GM23338 (cell line): Measurements from ENCODE around the gene SEMA6B. TPM values are rescaled to one million over a fixed set of nuclear protein-coding genes. Genes with fewer than 3 reads are reported as not detected.

Experiments
- ATAC-seq: fragments of 200-7000 bp; cut with Tn5 transposase; 3 replicates; pipeline ENCODE4 v1.9.1; 2020
- DNase-seq: peaks from one replicate; pipeline ENCODE4 v3.0.0-alpha.2; 2015; ENCODE audit warnings: low spot score
- H2AFZ ChIP-seq: fragments of 200-600 bp; sonication (generic); 2 replicates; pipeline ENCODE4 v1.8.0; 2016; ENCODE audit warnings: antibody characterized with exemption, mild to moderate bottlenecking, moderate library complexity
- H3F3A ChIP-seq: fragments of 200-600 bp; sonication (generic); replicated peaks from 2 replicates; pipeline ENCODE4 v1.8.0; 2017; ENCODE audit warnings: antibody characterized with exemption, mixed run types, low read depth
- H3K27ac ChIP-seq: fragments of 200-600 bp; sonication (generic); 2 replicates; pipeline ENCODE4 v1.6.1; 2016; ENCODE audit warnings: low read depth
- H3K27me3 ChIP-seq: fragments of 200-600 bp; sonication (generic); 2 replicates; pipeline ENCODE4 v1.8.0; 2016; ENCODE audit warnings: mild to moderate bottlenecking, mixed run types, moderate library complexity; ENCODE audit not compliant: insufficient read depth
- H3K36me3 ChIP-seq: fragments of 200-600 bp; sonication (generic); 2 replicates; pipeline ENCODE4 v1.8.0; 2016; ENCODE audit warnings: mild to moderate bottlenecking; ENCODE audit not compliant: insufficient read depth
- H3K4me1 ChIP-seq: fragments of 200-600 bp; sonication (generic); 2 replicates; pipeline ENCODE4 v1.8.0; 2016; ENCODE audit warnings: mild to moderate bottlenecking, moderate library complexity; ENCODE audit not compliant: insufficient read depth
- H3K4me2 ChIP-seq: fragments of 200-600 bp; sonication (generic); 2 replicates; pipeline ENCODE4 v1.7.1; 2017; ENCODE audit warnings: mixed run types
- H3K4me3 ChIP-seq: fragments of 200-600 bp; sonication (generic); 2 replicates; pipeline ENCODE4 v1.6.1; 2016; ENCODE audit warnings: mixed run types
- H3K79me2 ChIP-seq: fragments of 200-600 bp; sonication (generic); replicated peaks from 2 replicates; pipeline ENCODE4 v1.8.0; 2017; ENCODE audit warnings: mild to moderate bottlenecking; ENCODE audit not compliant: insufficient read depth
- H3K9me2 ChIP-seq: fragments of 200-600 bp; sonication (generic); 2 replicates; pipeline ENCODE4 v1.8.0; 2017; ENCODE audit not compliant: insufficient read depth
- H4K20me1 ChIP-seq: fragments of 200-600 bp; sonication (generic); replicated peaks from 2 replicates; pipeline ENCODE4 v1.8.0; 2017; ENCODE audit warnings: mild to moderate bottlenecking; ENCODE audit not compliant: insufficient read depth
- H3K27ac Mint-ChIP-seq: 2 replicates; pipeline ENCODE4 v1.8.0; 2020; ENCODE audit warnings: inconsistent platforms, mild to moderate bottlenecking, moderate library complexity, mixed read lengths
- H3K27me3 Mint-ChIP-seq: 3 replicates; pipeline ENCODE4 v1.8.0; 2022; ENCODE audit warnings: low read depth, mild to moderate bottlenecking, moderate library complexity, mixed read lengths, inconsistent platforms; ENCODE audit not compliant: insufficient read depth, poor library complexity
- H3K36me3 Mint-ChIP-seq: 3 replicates; pipeline ENCODE4 v1.8.0; 2021; ENCODE audit warnings: low read depth, mild to moderate bottlenecking, inconsistent platforms, moderate library complexity, mixed read lengths
- H3K4me1 Mint-ChIP-seq: 3 replicates; pipeline ENCODE4 v1.8.0; 2020; ENCODE audit warnings: mild to moderate bottlenecking, inconsistent platforms, mixed read lengths
- H3K4me3 Mint-ChIP-seq: 3 replicates; pipeline ENCODE4 v1.8.0; 2021; ENCODE audit warnings: moderate library complexity, mild to moderate bottlenecking, inconsistent platforms, mixed read lengths
- H3K9me3 Mint-ChIP-seq: 3 replicates; pipeline ENCODE4 v1.8.0; 2020; ENCODE audit warnings: moderate library complexity, mild to moderate bottlenecking, inconsistent platforms, mixed read lengths
- CREB1 ChIP-seq: fragments of 250-450 bp; sonication (Bioruptor Pico); IDR thresholded peaks from 2 replicates; pipeline ENCODE4 v1.5.0; 2020; ENCODE audit warnings: low read depth, mild to moderate bottlenecking, moderate library complexity
- EZH2 ChIP-seq: fragments of 200-600 bp; sonication (generic); IDR thresholded peaks from one replicate; pipeline ENCODE4 v1.8.0; 2017; ENCODE audit warnings: antibody characterized with exemption, mild to moderate bottlenecking, low read depth; ENCODE audit not compliant: unreplicated experiment
- EZH2phosphoT487 ChIP-seq: fragments of 200-600 bp; sonication (generic); IDR thresholded peaks from one replicate; pipeline ENCODE4 v1.8.1; 2018; ENCODE audit warnings: antibody characterized with exemption; ENCODE audit not compliant: unreplicated experiment
- NANOG ChIP-seq: IDR thresholded peaks from 2 replicates; pipeline ENCODE4 v1.6.1; 2016; ENCODE audit warnings: antibody characterized with exemption, borderline replicate concordance
- POLR2AphosphoS5 ChIP-seq: IDR thresholded peaks from 2 replicates; pipeline ENCODE4 v1.6.1; 2016; ENCODE audit warnings: antibody characterized with exemption, low read depth
- STAT1 ChIP-seq: IDR thresholded peaks from one replicate; pipeline ENCODE4 v1.6.1; 2016; ENCODE audit warnings: antibody characterized with exemption; ENCODE audit not compliant: unreplicated experiment
- polyA plus RNA-seq: library from polyadenylated mRNA; unstranded; fragments of >200 nt; fragmentation: Nextera tagmentation; extraction: Ambion mirVana; gene quantifications from 2 replicates; pipeline ENCODE4 v1.2.1, GENCODE V29; 2016
- total RNA-seq: library from RNA; depleted of rRNA; stranded (reverse); fragments of >200 nt; shearing (Covaris generic); gene quantifications from 2 replicates; pipeline ENCODE4 v1.2.3, GENCODE V29; 2014
- TF ChIP-seq, protein P1 (sequence below), 2 experiments: fragments of 200-600 bp in 1 of 2; sonication (generic) in 1 of 2; conservative IDR thresholded peaks; 2 replicates each; pipeline versions ENCODE4 v1.5.1 to v1.6.1; 2016 to 2017; ENCODE audit warnings: antibody characterized with exemption in 2 of 2, low read depth in 2 of 2, mild to moderate bottlenecking in 2 of 2, moderate library complexity in 1 of 2
- TF ChIP-seq, protein P2 (sequence below): IDR thresholded peaks from one replicate; pipeline ENCODE4 v1.6.1; 2018; ENCODE audit warnings: antibody characterized with exemption; ENCODE audit not compliant: unreplicated experiment
- TF ChIP-seq, protein P3 (sequence below): fragments of 250-450 bp; sonication (Bioruptor Pico); IDR thresholded peaks from 2 replicates; pipeline ENCODE4 v1.5.0; 2020; ENCODE audit warnings: mild to moderate bottlenecking, moderate library complexity

SEMA6B gene
- total and polyA plus RNA-seq, 2 experiments from 2014 or later, result 5.3 to 42.7 TPM

DNA sequence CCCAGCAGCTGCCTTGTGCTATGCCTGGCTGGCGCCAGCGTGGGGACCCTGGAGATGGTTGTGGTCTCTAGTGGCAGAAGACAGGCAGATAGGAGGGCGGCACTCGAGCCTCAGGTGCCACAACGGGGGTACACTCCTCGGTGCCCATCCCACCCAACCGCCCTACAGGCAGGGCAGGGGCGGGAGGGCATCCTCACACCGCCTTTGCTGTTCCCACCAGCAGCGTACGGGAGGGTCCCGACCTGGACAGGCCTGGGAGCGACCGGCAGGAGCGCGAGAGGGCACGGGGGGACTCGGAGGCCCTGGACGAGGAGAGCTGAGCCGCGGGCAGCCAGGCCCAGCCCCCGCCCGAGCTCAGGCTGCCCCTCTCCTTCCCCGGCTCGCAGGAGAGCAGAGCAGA lies 57.8 kb downstream of the SEMA6B start (continued):
- TF ChIP-seq EZH2phosphoT487 (no peak), EZH2 (no peak), NANOG (no peak), CREB1 (CRISPR knock-in tag) (no peak)
- TF ChIP-seq, protein P1, sequence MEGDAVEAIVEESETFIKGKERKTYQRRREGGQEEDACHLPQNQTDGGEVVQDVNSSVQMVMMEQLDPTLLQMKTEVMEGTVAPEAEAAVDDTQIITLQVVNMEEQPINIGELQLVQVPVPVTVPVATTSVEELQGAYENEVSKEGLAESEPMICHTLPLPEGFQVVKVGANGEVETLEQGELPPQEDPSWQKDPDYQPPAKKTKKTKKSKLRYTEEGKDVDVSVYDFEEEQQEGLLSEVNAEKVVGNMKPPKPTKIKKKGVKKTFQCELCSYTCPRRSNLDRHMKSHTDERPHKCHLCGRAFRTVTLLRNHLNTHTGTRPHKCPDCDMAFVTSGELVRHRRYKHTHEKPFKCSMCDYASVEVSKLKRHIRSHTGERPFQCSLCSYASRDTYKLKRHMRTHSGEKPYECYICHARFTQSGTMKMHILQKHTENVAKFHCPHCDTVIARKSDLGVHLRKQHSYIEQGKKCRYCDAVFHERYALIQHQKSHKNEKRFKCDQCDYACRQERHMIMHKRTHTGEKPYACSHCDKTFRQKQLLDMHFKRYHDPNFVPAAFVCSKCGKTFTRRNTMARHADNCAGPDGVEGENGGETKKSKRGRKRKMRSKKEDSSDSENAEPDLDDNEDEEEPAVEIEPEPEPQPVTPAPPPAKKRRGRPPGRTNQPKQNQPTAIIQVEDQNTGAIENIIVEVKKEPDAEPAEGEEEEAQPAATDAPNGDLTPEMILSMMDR (conservative IDR thresholded peaks at IDR 0.05; ENCODE audit: low read depth in 2 of 2), result no peak
- TF ChIP-seq, protein P2, sequence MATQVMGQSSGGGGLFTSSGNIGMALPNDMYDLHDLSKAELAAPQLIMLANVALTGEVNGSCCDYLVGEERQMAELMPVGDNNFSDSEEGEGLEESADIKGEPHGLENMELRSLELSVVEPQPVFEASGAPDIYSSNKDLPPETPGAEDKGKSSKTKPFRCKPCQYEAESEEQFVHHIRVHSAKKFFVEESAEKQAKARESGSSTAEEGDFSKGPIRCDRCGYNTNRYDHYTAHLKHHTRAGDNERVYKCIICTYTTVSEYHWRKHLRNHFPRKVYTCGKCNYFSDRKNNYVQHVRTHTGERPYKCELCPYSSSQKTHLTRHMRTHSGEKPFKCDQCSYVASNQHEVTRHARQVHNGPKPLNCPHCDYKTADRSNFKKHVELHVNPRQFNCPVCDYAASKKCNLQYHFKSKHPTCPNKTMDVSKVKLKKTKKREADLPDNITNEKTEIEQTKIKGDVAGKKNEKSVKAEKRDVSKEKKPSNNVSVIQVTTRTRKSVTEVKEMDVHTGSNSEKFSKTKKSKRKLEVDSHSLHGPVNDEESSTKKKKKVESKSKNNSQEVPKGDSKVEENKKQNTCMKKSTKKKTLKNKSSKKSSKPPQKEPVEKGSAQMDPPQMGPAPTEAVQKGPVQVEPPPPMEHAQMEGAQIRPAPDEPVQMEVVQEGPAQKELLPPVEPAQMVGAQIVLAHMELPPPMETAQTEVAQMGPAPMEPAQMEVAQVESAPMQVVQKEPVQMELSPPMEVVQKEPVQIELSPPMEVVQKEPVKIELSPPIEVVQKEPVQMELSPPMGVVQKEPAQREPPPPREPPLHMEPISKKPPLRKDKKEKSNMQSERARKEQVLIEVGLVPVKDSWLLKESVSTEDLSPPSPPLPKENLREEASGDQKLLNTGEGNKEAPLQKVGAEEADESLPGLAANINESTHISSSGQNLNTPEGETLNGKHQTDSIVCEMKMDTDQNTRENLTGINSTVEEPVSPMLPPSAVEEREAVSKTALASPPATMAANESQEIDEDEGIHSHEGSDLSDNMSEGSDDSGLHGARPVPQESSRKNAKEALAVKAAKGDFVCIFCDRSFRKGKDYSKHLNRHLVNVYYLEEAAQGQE, result no peak

DNA sequence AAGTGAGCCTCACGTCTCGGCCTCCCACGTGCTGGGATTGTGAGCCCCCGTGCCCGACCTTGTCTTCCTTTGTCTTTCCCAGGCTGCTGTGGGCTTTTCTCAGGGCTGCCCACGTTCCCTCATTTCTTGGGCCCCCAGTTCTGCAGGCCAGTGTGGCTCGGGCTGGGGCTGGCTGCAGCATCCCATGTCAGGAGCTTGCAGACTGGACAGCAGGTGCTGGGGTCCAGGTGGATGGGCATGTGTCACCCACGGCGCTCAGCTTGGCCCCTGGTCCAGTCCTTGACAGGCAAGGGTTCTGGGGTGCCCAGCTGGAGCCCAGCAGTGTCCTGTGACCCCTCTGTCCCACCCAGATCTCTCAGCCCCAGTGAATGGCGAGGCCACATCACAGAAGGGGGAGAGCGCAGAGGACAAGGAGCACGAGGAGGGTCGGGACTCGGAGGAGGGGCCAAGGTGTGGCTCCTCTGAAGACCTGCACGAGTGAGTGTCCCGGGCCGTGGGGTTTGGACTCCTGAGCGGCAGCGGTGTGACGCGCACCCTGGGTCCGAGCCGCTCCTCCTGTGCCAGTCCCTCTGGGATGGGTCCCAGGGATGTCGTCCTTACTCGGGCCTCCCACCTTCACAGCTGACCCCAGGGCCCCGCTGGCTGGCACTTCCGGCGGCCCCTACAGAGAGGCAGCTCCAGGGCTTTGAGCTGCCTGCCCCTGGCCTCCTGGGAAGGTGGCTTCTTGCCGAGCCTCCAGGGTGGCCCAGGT lies 58.5 kb downstream of the SEMA6B start:
- Histone ChIP-seq H3F3A (no peaks in the 10 kb centered on the region), H2AFZ (no peak overlapping the region), H3K27ac (no peak overlapping the region), H3K4me3 (no peak overlapping the region), H3K9me2 (no peaks in the 10 kb centered on the region), H3K4me2 (no peak overlapping the region), H3K4me1 (no peaks in the 10 kb centered on the region), H3K36me3 (peaks cover 5% of the 10 kb centered on the region; the same call in 1 of the 2 replicates), H3K79me2 (no peaks in the 10 kb centered on the region), H4K20me1 (no peaks in the 10 kb centered on the region; the same call in 1 of the 2 replicates), H3K27me3 (no peaks in the 10 kb centered on the region)
- Mint-ChIP-seq H3K4me3 (no peak overlapping the region), H3K27me3 (peaks cover 9% of the 10 kb centered on the region), H3K36me3 (peaks cover 21% of the 10 kb centered on the region), H3K4me1 (no peaks in the 10 kb centered on the region), H3K9me3 (no peaks in the 10 kb centered on the region), H3K27ac (no peak overlapping the region)
- no peak for TF ChIP-seq EZH2phosphoT487
- TF ChIP-seq, protein P3, sequence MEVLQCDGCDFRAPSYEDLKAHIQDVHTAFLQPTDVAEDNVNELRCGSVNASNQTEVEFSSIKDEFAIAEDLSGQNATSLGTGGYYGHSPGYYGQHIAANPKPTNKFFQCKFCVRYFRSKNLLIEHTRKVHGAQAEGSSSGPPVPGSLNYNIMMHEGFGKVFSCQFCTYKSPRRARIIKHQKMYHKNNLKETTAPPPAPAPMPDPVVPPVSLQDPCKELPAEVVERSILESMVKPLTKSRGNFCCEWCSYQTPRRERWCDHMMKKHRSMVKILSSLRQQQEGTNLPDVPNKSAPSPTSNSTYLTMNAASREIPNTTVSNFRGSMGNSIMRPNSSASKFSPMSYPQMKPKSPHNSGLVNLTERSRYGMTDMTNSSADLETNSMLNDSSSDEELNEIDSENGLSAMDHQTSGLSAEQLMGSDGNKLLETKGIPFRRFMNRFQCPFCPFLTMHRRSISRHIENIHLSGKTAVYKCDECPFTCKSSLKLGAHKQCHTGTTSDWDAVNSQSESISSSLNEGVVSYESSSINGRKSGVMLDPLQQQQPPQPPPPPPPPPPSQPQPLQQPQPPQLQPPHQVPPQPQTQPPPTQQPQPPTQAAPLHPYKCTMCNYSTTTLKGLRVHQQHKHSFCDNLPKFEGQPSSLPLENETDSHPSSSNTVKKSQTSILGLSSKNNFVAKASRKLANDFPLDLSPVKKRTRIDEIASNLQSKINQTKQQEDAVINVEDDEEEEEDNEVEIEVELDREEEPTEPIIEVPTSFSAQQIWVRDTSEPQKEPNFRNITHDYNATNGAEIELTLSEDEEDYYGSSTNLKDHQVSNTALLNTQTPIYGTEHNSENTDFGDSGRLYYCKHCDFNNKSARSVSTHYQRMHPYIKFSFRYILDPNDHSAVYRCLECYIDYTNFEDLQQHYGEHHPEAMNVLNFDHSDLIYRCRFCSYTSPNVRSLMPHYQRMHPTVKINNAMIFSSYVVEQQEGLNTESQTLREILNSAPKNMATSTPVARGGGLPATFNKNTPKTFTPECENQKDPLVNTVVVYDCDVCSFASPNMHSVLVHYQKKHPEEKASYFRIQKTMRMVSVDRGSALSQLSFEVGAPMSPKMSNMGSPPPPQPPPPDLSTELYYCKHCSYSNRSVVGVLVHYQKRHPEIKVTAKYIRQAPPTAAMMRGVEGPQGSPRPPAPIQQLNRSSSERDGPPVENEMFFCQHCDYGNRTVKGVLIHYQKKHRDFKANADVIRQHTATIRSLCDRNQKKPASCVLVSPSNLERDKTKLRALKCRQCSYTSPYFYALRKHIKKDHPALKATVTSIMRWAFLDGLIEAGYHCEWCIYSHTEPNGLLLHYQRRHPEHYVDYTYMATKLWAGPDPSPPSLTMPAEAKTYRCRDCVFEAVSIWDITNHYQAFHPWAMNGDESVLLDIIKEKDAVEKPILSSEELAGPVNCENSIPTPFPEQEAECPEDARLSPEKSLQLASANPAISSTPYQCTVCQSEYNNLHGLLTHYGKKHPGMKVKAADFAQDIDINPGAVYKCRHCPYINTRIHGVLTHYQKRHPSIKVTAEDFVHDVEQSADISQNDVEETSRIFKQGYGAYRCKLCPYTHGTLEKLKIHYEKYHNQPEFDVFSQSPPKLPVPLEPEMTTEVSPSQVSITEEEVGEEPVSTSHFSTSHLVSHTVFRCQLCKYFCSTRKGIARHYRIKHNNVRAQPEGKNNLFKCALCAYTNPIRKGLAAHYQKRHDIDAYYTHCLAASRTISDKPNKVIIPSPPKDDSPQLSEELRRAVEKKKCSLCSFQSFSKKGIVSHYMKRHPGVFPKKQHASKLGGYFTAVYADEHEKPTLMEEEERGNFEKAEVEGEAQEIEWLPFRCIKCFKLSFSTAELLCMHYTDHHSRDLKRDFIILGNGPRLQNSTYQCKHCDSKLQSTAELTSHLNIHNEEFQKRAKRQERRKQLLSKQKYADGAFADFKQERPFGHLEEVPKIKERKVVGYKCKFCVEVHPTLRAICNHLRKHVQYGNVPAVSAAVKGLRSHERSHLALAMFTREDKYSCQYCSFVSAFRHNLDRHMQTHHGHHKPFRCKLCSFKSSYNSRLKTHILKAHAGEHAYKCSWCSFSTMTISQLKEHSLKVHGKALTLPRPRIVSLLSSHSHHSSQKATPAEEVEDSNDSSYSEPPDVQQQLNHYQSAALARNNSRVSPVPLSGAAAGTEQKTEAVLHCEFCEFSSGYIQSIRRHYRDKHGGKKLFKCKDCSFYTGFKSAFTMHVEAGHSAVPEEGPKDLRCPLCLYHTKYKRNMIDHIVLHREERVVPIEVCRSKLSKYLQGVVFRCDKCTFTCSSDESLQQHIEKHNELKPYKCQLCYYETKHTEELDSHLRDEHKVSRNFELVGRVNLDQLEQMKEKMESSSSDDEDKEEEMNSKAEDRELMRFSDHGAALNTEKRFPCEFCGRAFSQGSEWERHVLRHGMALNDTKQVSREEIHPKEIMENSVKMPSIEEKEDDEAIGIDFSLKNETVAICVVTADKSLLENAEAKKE, result no peak
- no peak for TF ChIP-seq CREB1 (CRISPR knock-in tag)
- TF ChIP-seq POLR2AphosphoS5, result no peak
- TF ChIP-seq EZH2, result no peak
- no peak for TF ChIP-seq STAT1
- ATAC-seq (no peak), DNase-seq (no peak)
